ENCODE data around the gene C19orf33.

- no peak for TF ChIP-seq CTCF (IDR thresholded peaks at IDR 0.05)
- no peak for TF ChIP-seq POLR2A (IDR thresholded peaks at IDR 0.05)
These were observed 36.1 kb upstream of the C19orf33 start for GRCh38 chr19:38267761-38268483.
